Frontal cortex (tissue), 4 donors: ENCODE data around the gene PCSK4. TPM values are rescaled to one million over a fixed set of nuclear protein-coding genes. Genes with fewer than 3 reads are reported as not detected.
A peak's percentile ranks its signal among the peaks of the same experiment; 100 is the strongest.
"Not testable (repeated sequence)": the region's sequence is repeated elsewhere in the genome, so short reads cannot be mapped to it uniquely, and the experiment has no call there.

Experiments
- DNase-seq, 2 donors: peaks; one replicate each; pipeline ENCODE4 v3.0.0; 2012; ENCODE audit warnings: low spot score in 2 of 2
- FAIRE-seq: peaks from 2 replicates; lab custom pipeline; 2012; peaks lifted over from hg19 to GRCh38; lab: Jason Lieb, UNC
- total RNA-seq: library from RNA; depleted of rRNA; stranded (reverse); fragments of >200 nt; gene quantifications from one replicate; pipeline ENCODE4 v1.2.3, GENCODE V29; 2014
- donor health status: control.
- donor health status: control.
- donor health status: control.

The PCSK4 gene
- total RNA-seq, 1 donor from 2014 or later: 3.7 TPM

DNA sequence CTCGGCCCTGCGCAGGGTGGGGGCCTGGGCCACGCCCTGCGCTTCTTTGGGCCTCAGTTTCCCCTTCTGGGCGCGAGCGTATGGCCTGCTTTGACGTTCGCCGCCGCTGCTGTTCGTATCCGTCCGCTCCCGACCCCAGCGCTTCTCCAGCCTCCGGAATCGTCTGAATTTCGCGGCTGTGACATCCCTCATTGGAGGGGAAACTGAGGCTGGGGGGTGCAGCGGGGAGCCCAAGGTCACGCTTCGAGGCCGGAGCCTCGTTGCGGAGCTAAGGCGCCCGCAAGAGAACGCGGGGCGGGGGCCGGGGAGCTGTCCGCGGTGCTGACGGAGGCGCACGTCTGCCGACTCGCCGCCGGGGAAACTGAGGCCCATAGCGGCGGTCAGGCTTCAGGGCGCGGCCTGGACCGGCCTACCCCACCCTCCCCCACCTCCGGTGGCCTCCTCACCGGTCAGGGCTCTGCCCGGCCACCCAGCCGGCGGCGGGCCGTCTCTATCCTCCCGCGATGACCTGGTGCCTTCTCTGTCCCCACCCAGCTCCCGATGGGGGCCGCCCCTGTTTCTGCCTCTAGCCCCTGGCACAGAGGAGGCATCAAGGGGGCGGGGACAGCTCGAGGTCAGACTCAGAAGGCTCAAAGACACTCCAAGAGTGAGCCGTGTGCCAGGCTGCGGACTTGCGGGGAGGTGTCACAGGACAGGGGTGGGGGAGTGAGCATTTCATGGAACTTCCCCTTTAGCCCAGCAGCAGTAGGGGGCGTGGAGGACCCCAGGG, 43.3 kb downstream of the PCSK4 start:
- FAIRE-seq (no peak), DNase-seq (no peak)

DNA sequence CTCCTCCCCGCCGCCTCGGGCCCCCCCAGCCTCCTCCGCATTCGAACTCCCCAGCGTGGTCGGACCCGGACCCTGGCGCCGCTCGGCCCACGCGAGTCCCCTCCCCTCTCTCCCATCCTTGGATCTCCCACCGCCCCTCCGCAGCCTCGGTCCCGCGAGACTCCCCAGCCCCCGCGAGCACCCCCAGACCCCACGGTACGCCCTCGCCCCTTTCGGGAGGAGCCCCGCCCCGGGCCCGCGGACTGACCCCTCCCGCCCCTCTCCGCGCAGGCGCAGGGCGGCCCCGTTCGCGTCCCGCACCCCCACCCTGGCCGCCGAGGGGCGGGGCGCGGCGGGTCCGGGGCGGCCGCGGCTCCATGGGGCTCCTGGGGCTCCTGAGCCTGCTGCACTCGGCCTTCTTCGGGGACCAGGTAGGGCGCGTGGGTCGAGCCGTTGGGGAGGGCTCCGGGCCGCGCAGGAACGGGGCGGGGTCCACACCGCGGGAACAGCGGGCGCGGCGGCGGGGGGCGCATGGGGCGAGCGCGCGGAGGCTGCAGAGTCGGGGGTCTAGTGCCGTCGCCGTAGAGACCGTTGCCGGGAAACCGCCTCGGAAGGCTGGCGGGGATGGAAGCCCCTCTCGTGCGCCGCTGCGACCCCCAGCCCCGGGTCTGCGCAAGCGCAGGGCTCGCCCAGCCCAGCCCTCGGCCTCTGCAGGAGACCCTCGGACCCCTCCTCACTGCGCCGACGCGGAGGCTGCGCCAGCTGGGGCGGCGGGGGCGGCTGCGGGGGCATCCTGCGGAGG, 44.0 kb downstream of the PCSK4 start:
- peak; percentile 83 to 84 for DNase-seq
- no peak for FAIRE-seq

DNA sequence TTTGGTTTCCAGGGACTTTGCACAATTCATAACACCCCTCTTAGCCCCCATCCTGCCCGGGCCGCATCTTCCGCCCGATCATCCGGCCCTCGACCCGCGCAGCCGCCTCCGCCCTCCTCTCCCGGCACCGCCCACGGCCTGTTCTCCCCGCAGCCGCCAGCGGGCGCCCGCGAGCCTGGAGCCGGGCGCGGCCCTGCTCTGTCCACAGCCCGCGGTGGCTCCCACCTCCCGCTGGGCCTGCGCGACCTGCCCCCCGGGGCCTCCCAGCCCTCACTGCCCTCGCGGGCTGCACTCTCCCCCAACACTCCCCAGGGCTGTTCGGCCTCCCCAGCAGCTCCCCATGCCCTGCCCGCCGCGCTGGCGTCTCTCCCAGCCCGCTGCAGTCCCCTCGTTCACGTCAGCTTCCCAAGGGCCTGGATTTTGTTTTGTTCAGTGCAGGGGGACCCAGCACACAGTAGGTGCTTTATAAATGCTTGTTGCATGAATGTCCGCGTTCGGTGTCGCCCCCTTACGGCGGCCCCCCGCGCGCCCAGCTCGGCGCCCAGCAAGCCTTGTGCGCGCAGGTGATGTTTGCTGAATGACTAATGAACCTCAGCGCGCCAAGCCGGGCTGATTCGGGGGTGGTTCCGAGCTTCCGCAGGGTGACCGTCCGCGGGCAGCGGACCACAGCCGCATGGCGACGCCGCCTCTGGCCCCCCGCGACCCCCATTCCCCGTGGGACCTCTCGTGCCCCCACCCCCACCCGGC, 44.8 kb downstream of the PCSK4 start:
- FAIRE-seq: no peak

DNA sequence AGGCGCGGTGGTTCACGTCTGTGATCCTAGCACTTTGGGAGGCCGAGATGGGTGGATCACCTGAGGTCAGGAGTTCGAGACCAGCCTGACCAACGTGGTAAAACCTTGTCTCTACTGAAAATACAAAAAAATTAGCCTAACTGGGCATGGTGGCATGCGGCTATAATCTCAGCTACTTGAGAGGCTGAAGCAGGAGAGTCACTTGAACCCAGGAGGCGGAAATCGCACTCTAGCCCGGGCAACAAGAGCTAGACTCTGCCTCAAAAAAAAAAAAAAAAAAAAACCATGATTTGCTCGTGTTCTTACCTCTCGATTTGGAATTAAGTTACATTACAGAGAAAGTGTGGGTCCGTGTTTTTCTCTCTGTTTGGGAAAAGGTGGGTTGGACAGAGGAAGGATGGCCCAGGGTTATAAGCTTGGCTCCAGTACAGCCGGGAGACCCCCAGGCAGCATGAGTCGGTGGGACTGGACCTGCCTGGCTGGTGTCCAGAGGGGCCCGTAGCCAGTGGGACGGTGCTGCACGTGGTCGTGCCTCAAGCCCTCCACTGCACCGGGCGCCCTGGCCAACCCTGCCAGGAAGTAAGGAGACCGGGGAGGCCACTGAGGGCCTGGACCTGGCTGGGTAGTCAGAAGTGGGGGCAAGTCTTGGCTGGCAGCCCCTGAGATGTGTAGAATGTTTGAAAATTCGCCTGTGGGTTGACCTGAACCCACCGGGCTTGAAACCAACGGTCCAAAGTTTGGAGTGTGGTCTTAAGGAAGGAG, 48.3 kb downstream of the PCSK4 start:
- FAIRE-seq (no peak), DNase-seq (no peak)

More for the DNA sequence above, 44.8 kb downstream of the PCSK4 start:
- DNase-seq: peak; percentile 93 to 95

DNA sequence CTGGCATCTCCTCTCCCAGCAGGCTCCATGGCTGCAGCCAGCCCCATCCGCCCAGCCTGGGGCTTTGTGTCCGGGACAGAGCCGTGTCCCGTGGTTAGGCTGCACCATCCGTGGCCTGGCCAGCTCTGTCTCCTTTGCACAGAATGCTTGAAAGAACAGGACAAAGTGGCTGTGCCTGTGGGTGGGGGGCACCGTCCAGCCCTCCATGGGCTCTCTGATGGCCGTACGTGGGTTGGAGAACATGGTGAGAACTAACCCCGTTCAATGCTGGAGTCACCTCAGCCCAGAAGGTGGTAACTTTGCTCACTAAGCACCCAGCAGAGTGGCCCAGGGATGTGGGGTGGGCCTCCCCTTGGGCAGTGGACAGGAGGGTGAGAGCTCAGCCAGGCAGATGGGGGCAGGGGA, 49.1 kb downstream of the PCSK4 start:
- DNase-seq (no peak), FAIRE-seq (no peak)

DNA sequence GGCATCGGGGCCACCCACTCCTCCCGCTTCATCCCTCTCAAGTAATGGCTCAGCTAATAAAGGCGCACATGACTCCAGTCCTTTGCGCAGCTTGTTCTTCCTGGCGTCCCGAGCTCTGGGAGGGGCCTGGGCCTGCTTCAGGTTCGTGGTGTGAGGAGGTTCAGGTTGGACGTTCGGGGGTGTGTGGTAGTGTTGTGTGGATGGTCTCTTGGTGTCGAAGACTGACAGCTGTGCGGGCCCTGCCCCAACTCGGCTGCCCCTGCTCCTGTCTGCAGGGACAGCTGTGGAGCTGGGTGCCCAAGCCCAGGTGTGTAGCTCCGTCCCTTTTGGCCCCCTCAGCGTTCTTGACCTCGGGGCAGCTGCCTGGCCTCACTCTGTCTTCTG, 49.7 kb downstream of the PCSK4 start:
- no peak for FAIRE-seq

DNA sequence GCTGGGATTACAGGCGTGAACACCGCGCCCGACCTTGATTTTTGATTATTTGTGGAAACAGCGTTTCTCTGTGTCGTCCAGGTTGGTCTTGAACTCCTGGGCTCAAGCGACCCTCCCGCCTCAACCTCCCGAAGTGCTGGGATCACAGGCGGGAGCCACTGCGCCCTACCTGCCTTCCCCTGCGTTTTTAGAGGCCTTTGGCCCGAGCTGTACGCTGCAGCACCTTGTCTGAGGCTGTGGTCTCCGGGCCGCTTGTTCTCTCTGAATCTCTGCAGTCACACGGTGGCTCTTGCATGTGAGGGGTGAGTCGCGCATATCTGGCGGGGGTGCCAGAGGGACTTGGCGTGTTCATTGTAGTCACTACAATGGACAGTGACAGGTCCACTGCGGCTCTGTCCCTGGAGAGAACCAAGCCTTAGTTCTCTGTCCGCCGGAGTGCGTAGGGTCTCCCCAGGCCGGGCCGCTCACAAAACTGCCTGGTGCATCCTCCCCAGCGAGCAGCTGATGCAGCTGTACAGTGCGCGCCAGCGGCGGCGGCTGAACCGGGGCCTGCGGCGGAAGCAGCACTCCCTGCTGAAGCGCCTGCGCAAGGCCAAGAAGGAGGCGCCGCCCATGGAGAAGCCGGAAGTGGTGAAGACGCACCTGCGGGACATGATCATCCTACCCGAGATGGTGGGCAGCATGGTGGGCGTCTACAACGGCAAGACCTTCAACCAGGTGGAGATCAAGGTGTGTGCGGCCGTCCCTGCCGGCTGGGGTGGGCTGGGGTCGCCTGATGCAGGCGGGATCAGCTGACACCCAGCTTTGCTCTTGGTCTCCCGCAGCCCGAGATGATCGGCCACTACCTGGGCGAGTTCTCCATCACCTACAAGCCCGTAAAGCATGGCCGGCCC, 50.4 kb downstream of the PCSK4 start:
- not testable (repeated sequence) for FAIRE-seq, DNase-seq

More for the DNA sequence above, 49.7 kb downstream of the PCSK4 start:
- DNase-seq: no peak

DNA sequence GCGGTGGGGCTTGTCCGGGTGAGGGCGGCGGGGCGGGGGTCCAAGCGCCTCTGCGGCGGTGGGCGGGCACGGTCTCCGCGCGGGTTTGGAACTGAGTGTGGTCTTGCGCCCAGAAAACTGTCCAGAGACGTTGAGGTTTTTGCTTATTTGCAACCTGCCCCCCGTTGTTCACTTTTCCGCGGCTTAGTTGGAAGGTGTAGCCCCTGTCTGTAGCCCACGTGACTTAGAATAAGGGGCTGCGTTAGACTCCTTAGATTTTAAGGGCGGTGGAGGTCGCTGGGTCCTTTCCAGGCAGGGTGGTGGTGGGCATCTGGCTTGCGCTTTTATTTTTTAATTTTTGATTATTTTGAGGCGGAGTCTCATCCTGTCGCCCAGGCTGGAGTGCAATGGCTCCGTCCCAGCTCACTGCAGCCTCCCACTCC, 51.2 kb downstream of the PCSK4 start:
- DNase-seq (no peak), FAIRE-seq (no peak)

DNA sequence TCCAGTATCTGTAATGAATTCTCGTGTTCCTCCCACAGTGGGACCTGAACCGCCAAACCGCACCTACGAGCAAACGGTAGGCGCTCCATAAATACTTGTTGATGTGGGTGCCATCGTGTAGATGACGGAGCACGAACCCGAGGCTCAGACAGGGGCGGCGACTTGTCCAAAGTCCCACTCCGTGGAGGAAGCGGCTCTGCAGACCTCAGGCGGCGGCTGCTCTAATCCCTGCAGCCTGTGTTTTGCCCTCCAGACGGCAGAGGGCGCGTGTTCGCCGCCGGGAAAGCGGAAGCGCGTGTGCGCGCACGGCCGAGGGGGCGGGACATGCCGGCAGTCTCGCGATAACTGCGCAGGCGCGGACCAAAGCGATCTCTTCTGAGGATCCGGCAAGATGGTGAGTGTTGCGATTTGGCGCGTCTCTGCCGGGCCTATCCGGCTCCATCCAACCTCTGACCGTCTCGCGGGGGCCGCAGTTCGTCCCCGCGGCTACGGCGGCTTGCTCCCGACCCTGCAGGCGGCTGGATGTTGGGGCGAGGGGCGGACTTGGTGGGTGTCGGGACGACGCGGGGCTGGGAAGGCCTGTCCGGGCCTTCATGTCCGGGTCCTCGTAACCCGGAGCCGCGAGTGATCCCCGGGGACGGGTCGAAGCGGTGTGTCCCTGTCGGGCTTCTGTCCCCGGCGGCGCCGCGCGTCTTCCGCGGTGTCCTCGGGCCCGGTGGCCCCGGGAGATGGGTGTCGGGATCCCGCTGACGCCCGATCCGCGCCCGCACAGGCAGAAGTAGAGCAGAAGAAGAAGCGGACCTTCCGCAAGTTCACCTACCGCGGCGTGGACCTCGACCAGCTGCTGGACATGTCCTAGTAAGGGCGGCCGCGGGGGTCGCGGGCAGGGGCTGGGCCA, 51.9 kb downstream of the PCSK4 start, which contains the start of gene RPS15:
Gene RPS15 (plus strand): TSS at position 362 of the 898 bp plus-strand sequence. CDS start 30 bp downstream, at position 392.
- FAIRE-seq (no peak), DNase-seq (peak; percentile 96 to 97)

DNA sequence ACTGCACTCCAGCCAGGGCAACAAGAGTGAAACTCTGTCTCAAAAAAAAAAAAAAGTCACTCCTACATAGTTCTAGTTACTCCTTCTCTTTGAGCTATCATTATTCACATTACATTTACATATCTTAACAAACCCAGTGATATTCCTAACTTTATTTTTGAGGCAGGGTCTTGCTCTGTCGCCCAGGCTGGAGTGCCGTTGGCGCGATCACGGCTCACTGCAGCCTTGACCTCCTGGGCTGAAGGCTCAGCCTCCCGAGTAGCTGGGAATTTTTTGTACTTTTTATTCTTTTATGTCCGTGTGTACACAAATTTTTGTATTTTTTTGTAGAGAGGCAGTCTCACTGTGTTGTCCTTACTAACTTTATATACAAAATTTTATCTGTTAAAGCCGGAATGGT, 52.5 kb downstream of the PCSK4 start:
- no peak for DNase-seq
- no peak for FAIRE-seq

DNA sequence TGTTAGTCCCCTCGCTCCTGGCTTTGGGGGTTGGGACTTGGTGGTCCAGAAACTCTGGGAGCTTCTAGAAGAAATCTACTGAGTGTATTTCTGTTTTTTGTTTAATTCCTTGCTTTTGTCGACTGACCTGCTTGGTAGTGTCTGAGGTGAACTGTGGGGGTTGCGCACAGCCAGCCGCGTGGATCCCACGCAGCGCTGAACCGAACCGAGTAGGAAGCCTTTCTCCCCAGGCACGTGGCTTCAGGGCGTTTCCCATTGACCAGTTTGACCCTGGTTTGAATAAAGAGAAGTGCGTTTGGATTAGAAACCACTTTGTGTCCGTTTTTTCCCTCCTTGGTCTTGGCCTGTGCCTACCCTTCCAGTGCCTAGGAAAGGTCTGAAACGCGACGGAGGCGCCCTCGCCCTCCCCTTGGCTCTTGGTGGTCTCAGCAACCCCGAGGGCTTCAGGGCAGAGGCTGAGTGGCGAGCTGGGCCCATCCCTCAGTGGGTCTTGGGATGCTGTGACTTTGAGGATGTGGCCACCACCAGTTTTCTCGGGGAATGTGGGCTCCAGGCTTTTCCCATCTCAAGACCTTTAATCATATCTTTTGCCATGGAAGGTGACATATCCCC, 54.7 kb downstream of the PCSK4 start:
- no peak for DNase-seq
- no peak for FAIRE-seq

DNA sequence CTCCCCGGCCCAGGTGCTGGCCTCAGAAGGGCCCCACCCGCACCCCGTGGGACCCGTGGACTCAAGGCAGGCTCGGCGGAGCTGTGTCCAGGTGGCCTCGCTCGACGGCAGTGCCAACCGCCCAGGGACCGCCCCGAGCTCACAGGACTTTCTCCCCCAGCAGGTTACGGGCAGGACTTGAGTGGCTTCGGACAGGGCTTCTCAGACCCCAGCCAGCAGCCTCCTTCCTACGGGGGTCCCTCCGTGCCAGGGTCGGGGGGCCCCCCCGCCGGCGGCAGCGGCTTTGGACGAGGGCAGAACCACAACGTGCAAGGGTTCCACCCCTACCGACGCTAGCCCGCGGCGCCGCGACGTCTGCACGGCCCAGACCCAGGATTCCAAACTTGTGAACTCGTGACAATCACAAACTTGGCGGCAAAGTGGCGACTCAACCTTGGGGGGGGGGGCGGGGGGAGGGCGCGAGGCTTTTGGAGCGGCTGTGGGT, 55.5 kb downstream of the PCSK4 start:
- no peak for FAIRE-seq
- no peak for DNase-seq

DNA sequence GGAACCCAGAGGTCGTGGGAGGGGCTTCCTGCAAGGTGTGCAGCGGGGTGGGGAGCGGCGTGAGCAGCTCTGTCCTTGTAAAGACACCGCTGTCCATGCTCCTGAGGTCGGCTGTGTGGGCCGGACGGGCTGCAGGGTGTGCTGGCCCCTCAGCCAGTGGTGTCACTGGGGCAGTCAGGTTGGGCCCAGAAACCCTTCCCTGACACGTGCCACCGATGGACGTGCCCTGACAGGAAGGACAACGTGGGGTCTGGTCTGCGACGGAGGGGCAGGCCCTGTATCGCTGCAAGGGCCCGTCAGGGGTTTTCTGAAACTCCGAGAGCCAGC, 56.1 kb downstream of the PCSK4 start:
- FAIRE-seq (no peak), DNase-seq (no peak)

DNA sequence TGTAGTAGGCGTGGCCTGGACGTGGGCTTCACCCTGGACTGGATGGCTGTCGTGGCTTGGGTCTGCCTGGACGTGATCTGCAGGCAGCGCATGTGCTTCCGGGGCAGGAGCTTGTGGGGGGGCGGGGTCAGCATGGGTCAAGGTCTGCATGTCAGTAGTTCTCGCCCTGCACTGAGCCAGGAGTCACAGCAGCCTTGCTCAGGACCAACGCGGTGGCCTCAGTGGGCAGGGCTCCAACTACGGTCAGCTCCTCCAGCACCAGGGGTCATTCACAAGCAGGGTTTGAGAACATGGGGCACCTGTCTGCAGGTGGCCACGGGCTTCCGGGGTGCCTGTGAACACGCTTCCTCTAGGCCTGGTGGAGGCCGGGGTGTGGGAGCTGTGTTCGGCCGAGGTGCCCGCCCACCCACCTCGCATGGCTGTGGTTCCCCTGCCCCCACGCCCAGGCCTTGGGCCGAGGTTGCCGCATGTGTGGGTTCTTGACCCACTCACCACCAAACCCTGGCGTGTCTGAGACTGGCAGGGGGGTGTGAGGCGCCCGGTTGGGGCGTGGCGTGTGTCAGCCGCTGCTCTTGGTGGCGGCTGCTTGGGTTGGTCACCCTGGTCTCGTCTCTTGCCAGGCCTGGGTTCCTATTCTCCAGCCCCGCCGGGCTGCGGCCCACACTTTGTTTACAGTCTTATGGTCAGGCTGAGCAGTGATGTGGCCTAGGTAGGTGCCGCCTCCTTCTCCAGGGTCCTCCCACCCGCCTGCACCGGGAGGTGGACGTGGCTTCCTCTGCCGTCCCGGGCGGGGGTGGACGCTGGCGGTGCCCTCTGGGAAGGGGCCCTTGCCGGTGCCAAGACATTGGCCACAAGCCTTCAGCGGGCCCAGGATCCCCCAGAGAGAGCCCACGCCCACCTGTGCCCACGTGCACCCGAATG, 56.8 kb downstream of the PCSK4 start:
- DNase-seq: no peak
- no peak for FAIRE-seq

DNA sequence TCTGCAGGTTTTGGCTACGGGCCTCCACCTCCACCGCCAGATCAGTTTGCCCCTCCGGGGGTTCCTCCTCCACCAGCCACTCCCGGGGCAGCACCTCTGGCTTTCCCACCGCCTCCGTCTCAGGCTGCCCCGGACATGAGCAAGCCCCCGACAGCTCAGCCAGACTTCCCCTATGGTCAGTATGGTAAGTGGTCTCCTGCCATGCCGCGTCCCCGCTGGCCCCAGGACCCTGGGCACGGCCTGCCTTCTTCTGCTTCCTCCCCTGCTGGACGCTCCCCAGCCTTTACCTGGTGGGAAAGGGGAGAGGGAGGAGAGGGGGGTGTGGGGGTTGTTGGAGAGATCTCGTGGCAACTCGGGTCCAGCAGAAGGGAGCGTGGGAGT, 57.7 kb downstream of the PCSK4 start:
- DNase-seq: no peak
- no peak for FAIRE-seq

DNA sequence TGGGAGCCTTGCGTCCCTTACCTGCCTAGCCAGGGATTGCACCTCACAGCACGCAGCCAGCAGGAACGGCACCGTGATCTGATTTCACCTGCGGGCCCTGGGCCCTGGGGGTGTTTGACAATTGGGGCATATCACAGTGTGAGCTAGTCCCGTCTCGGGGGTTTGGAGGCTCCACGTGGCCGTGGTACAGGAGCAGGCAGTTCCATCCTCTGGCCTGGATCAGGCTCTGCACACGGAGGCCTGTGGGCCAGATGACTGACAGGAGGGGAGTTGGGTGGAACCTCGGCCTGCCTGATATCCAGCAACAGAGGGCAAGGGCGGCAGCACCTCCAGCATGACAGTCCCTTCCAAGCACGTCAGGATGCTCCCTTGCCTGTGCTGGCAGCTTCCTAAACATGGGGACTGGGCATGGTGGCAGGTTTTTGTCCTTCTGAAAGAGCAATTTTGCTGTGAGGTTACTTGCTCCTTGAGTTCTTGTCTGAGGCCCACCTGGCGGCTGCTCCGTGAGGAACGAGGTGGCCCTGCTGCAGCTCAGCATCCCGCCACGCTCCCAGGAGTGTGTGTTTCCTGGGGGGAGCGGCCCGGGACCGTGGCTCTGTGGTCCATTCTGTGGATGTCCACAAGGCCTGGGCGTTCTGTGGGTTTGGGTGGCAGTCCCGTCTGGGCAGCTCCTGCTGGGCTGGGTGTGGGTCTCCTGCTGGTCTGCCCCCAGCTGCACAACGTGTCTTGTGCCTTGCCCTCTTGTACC, 58.2 kb downstream of the PCSK4 start:
- no peak for DNase-seq
- FAIRE-seq: no peak
